DMS 273 treated with DMSO at 0.1 percent for 48 hours (cell line): Measurements from ENCODE around the gene BMP6.
A peak's percentile ranks its signal among the peaks of the same experiment; 100 is the strongest.

ENCODE experiments used
- DNase-seq: peaks from one replicate; lab custom pipeline; 2025; lab: John Stamatoyannopoulos, UW

BMP6 gene

GRCh38 chr6:7720346-7720745 is 5.6 kb upstream of the BMP6 start:
- DNase-seq: no peak

GRCh38 chr6:7721649-7722048 is 4.2 kb upstream of the BMP6 start:
- DNase-seq: no peak

GRCh38 chr6:7723041-7723447 is 2.9 kb upstream of the BMP6 start:
- peak; percentile 51 for DNase-seq

GRCh38 chr6:7723554-7723953 is 2.3 kb upstream of the BMP6 start:
- DNase-seq: no peak

- DNase-seq: no peak
Observed at GRCh38 chr6:7725412-7725811, 487 bp upstream of the BMP6 start.

GRCh38 chr6:7726416-7727085 is 652 bp downstream of the BMP6 start:
- DNase-seq: no peak

- DNase-seq: no peak
Observed at GRCh38 chr6:7727086-7727945, 1.4 kb downstream of the BMP6 start.

GRCh38 chr6:7727946-7728854 is 2.3 kb downstream of the BMP6 start:
- DNase-seq: no peak

- DNase-seq: no peak
Observed at GRCh38 chr6:7728855-7729590, 3.1 kb downstream of the BMP6 start.

DNA sequence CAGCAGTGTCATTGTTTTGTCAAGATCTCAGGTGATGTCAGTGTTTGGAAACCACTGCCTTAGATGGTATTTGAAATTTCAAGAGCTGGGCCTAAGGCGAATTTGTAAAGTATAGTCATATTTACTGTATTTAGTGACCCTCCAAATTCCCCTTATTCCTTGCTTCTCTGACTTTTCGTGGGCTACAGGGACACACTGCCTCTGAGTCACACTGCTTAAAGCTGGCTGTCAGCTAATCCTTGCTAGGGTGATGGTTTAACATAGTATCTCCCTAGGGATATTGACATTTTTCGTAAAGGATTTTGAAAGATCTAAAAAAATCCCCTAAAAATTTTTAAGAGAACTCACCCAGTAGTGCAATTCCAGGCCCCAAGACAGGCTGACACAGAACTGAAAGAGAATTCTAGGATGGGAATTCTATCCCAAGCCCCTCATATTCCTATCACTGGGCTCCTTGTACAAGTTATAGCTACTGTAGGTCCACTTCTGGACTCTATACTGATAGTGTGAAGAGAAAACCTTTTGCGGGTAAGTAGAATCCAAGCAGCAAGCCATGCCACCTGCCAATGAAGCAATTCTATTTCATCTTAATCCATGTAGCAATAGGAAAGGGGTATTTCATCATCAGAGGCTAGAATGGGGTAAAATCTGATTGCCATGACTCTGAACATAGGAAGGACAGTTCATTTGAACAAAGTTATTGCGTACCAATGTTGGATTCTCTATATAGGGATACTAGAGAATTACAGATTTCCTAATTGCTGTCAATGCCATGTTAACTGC is 4.3 kb downstream of the BMP6 start:
- no peak for DNase-seq

DNA sequence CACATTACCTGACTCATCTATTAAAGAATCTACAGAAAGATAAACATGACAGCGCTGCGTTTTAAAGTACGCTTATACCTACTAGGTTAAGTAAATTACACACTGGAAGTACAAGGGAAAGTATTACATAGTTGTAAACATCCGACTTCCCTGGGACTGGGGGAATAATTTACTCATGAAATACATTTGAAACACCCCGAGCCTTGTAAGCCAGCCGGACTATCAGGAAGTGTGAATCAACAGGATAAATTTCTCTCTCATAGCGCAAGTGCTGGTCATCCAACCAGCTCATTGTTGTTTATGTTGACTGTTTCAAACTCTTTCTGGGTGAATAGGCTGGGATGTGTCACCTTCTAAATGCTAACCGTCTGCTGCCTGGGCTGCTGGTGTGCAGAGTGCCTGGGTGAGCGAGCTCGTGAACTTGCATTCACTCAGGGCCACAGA is 4.9 kb downstream of the BMP6 start:
- DNase-seq: no peak

GRCh38 chr6:7731294-7731693 is 5.4 kb downstream of the BMP6 start:
- no peak for DNase-seq

DNA sequence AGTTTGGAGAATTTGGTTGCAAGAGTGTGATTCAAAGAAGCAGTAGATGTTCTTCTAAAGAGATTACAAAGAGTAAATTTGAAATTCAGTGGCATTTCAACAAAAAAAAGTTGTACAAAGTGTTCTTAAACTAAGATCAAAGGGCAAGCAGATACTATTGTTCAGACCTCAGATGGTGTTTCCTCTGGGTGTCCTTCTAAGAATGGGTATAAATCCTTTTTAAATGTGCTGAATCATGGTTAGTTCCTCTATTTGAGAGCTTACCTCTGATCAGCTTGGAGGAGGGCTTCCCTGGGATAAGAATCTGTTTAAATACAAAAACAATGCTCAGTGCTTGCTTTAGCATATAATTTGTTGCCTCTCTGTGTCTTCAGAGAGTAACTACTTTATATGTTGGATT is 6.3 kb downstream of the BMP6 start:
- DNase-seq: no peak

DNA sequence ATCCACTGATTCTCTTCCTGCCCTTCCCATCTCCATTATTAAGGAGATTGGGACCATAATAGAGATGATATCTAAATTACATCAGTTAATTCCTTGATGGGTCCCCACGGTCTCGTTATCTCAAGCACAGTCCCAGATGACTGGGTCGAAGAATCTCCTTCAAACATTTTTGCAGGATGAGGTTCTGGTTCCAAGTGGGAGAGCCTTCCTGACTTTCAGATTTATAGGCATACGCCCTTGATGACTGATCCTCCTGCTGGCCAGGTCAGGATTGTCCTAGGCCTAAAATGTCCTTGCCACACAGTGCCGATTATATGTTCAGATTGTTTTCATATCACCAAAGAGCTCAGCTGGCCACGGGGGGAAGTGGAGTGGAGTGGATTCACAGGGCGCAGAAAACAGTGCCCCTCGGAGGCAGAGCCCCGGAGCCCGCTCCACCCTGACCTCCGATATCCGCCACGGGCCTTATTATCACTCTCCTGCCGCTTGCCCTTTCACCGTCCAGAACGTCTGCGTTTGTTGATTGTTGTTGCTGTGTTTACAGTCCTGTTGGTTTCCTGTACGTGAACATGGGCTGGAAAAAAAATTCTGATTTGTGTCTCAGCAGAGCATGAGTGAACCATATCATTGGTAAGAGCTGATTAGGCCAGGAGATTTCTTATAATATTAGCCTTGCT is 8.9 kb downstream of the BMP6 start:
- DNase-seq: no peak

DNA sequence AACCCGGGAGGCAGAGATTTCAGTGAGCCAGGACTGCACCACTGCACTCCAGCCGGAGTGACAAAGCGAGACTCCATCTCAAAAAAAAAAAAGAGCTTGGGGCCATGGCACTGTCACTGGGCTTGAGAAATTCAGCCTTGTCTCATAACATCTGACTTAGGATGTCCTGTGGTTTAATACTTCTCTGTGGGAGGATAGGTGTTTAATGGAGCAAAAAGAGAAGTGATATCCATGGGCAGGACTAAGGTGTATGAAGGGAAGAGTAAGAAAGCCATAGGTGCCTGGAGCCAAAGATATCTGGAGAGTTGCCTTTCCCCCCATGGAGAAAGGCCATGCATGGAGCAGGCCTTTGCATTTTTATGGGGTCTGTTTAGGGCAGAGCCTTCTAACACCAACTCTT is 11.2 kb downstream of the BMP6 start:
- DNase-seq: no peak

DNA sequence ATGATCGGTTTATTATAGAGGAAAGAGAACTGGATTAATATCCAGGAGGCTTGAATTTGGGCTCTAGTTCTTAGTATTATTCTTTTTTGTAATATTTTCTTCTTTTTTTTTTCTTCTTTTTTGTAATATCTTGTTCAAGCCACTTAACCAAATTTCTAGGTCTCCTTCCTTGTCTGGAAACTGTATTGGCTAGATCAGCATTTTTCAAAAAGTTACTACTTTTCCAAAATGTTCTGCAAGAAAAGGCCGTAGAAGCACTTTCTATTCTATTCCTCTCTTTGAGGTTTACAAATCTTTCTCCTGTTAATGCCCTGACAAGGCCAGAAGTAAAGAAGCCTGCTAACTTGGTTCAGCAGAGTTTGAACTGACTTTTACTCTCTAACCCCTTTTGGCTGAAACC is 12.0 kb downstream of the BMP6 start:
- no peak for DNase-seq

DNA sequence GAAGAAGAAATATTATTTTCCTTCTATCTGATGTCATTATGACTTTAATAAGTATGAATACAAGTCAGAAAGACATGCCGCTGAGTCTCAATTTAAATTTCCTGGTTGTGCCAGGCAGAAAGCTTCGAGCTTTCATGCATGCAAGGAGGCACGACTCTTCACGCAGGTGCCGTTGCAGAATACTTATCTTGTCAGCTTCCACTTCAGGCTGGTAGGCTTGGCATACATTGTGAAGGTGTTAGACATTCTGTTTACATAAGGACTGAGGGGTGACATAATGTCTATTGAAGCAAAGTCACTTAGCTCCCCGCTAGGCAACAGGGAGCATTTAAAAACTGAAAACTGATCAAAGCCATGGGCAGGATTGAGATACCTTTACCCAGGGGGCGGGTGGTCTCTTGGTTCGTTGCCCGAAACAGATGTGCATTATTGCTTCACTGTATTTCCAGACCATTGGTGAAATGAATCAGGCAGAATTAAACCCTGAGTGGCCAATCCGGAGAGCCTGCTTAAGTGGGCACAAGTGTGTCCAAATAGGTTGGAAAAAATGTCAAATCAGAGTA is 16.4 kb downstream of the BMP6 start:
- no peak for DNase-seq

GRCh38 chr6:7745942-7746341 is 20.0 kb downstream of the BMP6 start:
- no peak for DNase-seq

- DNase-seq: no peak
Observed at GRCh38 chr6:7747016-7747415, 21.1 kb downstream of the BMP6 start.

- no peak for DNase-seq
Observed at GRCh38 chr6:7747433-7747832, 21.5 kb downstream of the BMP6 start.
